ENCODE measurements around the gene CEMIP2.
"Not testable (repeated sequence)": the region's sequence is repeated elsewhere in the genome, so short reads cannot be mapped to it uniquely, and the experiment has no call there.

The CEMIP2 gene

DNA sequence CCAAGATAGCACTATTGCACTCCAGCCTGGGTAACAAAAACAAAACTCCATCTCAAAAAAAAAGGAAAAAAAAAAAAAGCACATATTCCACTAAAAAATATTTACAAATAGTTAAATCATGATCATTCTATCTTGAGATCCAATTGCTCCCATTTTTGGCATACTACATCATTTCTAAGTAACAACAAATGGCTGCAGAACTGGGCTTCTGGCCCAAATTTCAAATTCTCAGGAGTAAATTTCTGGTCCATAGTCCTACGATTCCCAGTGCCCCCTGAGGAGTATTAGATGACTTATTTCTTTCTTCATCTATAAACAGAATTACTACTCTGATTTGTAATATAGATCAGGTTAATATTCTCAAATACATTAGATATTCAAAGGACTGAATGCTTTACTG, 62.1 kb downstream of the CEMIP2 start:
- DNase-seq (ENCODE audit: low spot score): no peak

DNA sequence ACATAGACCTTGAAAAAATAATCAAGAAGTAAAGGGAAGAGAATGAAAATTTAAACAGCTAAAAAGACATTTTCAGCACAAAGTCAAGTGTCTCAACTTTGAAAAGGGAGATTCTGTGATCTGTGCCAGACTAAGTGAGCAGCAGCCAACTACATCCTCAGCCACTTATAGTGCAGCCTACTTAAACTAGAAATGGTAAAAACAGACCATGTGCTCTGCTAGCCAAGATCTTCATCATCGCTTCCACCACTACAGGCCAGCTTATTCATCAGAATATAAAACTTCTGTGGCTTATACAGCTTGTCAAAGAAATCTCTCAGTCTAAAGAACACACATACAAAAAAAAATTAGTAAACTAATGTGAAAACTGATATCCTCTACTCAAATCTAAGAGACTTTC, 63.5 kb downstream of the CEMIP2 start:
- DNase-seq (ENCODE audit: low spot score): no peak

DNA sequence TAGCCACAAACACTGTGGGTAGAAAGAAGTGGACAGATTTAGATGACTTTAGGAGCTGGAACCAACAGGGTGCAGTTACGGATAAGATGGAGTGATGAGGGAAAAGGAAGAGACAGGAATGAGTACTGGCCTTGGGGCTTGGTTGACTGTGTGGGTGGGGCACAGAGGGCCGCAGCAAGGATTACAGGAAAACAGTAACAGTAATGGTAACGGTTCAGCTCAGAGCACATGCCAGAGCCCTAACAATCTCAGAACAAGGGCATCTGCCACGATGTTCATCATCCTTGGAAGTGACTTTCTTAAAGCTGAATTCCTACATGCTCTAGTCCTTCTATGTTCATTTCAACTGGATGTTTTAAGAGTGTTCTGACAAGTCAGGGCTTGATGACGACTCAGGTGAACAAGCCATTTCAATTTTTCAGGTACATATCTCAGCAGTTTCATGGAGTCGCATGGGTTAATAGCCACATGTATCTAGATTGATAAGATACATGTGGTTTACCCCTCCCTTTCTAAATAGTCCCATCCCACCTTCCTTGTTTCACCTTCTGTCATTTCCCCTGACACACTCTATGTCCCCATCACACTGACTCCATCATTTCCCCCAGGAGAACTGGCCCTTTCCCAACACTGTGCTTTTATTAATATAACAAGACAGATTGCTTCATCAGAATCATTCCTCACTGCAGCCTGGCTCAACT, 65.0 kb downstream of the CEMIP2 start:
- DNase-seq (ENCODE audit: low spot score): no peak

DNA sequence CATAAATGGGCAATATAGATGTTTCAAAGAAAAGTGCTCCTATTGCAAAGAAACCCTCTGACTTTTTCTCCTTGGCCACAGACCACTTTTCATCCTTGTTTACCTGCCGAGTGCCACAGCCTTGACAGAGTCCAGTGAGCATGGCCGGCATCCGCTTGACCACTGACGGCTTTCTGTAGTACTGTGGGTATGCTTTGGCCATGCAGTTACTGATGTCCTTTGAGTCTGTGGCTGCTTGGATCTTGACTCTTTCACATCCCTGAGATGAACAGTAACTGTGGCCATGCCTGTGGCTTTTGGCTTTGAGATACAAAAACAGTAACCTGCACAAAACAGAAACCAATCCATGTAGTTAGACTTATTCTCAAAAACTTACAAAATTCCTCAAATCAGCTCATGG, 70.4 kb downstream of the CEMIP2 start:
- DNase-seq (ENCODE audit: low spot score): no peak

DNA sequence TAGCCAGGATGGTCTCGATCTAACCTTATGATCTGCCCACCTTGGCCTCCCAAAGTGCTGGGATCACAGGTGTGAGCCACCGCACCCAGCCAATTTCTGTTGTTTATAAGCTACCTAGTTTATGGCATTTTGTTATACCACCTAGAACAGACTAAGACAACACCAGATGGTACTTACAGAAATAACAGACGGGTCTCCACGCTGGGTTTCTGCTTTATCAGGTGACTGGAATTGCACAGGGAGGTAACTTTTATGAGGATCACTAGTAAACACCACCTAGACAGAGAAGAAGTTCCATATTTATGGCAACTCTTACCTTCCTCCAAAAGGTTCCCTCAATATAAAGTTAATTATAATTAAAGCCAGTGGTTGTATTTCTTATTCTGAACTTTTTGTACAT, 74.0 kb downstream of the CEMIP2 start:
- DNase-seq (ENCODE audit: low spot score): no peak

DNA sequence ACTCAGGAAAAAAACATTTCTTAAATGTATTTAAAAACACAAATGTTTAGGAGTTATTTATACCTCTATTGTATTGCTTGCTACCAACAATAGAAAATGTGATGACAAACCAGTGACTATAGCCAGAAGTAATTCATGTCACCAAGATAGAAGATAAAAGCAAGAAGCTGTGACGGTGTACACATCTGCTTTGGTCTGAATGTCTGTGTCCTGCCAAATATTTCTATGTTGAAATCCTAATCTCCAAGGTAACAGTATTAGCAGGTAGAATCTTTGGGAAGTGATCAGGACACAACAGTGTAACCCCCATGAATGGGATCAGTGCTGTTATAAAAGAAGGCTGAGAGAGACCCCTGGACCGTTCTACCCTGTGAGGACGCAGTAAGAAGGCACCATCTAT, 74.7 kb downstream of the CEMIP2 start:
- DNase-seq (ENCODE audit: low spot score): no peak

DNA sequence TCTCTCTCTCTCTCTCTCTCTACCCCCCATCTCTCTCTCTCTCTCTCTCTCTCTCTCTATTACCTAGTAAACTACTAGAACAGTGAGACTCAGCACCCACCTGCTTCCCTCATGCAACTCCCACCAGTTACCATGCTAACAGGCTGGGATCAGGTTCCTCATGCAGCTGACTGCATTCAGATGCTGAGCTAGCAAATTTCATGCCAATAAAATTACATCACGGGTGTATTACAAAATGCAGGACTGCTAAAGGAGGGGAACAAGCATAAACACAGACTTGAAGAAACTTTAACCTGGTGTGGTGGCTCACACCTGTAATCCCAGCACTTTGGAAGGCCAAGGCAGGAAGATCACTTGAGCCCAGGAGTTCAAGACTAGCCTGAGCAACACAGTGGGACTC, 76.0 kb downstream of the CEMIP2 start:
- no peak for DNase-seq (ENCODE audit: low spot score)

GRCh38 chr9:71691576-71691975, 76.7 kb downstream of the CEMIP2 start:
- DNase-seq (ENCODE audit: low spot score): not testable (repeated sequence)

DNA sequence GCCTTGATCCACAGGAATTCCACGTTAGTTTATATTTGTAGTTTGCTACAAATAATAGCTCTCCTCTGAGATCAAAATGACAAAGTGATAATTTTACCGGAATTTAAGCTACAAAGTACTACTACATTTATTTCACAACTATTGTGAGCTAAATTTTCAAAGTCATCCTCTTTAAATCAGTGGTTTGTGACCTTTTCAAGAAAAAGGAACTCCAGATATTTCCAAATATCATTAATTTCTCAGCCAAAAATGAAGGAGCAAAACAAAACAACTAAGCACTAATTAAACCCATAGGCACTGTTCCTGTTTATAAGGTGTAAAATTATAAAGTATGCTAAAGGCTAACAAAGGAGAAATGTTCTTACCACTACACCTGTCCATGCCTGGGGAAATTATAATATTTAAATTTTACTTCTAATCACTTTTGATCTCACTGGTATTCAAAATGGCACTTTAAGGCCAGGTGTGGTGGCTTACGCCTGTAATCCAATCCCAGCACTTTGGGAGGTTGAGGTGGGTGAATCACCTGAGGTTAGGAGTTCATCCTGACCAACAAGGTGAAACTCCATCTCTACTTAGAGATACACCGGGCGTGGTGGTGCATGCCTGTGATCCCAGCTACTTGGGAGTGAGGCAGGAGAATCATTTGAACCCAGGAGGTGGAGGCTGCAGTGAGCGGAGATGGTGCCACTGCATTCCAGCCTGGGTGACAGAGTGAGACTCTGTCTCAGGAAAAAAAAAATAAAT, 77.5 kb downstream of the CEMIP2 start:
- DNase-seq (ENCODE audit: low spot score): no peak

GRCh38 chr9:71690063-71690688, 78.1 kb downstream of the CEMIP2 start:
- DNase-seq (ENCODE audit: low spot score): no peak

GRCh38 chr9:71687676-71688075, 80.6 kb downstream of the CEMIP2 start:
- DNase-seq (ENCODE audit: low spot score): no peak

DNA sequence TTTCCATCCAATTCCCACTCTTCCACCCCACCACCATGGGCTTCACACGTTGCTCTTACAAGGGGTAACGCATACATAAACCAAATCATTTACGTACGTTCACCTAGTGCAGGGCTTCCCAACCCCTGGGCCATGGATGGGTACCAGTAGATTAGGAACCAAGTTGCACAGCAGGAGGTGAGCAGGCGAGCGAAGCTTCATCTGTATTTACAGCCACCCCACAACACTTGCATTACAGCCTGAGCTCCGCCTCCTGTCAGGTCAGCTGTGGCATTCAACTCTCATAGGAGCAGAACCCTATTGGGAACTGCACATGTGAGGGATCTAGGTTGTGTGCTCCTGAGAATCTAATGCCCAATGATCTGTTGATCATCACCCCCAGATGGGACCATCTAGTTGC, 82.3 kb downstream of the CEMIP2 start:
- no peak for DNase-seq (ENCODE audit: low spot score)

DNA sequence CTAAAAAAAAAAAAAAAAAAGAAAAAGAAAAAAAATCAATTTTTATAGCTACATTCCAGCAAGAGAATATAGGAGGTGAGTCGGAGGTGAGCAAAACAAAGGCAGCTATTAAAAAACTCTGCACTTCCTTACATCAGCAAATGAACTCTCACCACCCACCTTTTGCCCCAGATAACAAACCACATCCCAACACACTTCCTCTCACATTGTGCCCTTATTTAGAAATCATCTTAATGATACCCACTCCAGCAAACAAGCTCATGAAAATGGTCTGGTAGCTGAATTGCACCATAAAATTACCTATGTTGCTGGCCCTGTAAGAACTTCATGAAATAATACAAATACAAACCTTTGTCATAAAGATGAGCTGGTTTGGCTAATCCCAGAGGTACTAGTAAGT, 82.9 kb downstream of the CEMIP2 start:
- DNase-seq (ENCODE audit: low spot score): no peak

DNA sequence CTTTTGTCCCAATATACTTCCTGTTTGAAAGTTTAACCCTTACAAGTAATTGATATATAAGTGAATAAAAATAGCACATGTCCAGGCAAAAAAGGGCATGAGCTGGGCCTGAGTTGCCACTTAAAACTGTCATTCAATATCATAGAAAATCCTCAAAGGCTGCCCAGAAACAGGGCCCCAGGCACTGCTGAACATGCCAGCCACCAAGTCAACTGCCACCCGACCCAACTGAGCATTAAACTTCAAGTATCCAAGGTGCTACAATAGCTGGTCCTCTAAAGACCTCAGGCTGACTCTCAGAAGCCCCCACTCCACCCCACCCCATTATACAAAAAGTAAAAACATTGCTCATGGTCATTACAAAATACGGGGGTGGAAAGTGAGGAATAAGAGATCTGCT, 83.7 kb downstream of the CEMIP2 start:
- DNase-seq (ENCODE audit: low spot score): no peak

DNA sequence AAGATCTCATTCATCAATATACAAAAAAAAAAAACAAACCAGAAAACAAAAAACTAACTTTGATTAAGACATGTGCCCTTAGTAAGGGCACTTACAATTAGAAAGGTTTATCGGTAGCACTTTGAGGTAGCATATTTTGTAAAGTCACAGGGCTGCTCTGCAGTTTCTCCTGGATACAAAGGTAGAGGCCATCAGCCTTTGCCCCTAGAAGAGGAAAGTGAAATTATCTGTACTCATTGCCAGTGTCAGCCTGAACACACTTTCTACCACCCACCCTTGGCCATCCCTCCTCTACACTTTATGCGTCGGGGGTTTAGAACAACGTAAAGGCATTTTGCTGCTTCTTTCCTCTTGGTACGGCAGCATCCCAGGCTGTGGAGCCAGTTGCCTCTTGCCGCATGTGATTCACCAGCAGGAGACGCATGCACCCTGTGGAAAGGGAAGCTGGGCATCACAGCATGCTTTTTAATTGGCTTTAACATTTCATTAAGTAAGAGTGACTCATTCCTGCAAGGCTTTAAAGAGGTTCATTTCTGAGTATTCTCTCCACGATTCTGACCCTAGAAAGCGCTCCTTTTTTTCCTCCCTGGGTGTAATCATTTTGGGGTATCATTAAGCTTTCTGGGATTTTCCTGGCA, 84.6 kb downstream of the CEMIP2 start:
- peak; percentile 13 for DNase-seq (ENCODE audit: low spot score)

DNA sequence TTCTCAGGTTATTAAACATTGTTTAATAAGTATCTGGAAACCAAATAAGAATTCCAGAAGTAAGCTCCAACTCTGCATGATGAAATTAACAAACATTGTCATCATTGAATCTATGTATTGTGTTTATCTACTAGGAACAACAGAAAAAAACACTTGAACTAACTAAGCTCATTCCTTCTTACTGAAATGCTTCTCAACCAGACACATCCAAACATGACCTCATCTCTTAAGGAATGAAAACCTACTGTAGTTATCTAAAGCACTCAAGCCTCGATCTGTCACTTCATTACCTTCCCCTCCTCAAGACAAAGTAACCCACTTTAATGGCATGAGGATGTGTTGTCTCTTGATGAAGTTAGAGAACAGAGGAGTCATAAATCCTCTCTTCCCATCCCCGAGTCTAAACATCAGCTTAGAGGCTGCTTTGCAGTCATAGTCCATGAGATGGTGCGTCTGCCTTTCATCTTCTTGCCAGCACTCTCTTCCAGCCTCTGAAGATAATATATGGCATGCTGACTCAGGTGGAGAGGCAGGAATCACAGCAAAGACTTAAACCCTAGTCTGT, 86.5 kb downstream of the CEMIP2 start:
- DNase-seq (ENCODE audit: low spot score): no peak

DNA sequence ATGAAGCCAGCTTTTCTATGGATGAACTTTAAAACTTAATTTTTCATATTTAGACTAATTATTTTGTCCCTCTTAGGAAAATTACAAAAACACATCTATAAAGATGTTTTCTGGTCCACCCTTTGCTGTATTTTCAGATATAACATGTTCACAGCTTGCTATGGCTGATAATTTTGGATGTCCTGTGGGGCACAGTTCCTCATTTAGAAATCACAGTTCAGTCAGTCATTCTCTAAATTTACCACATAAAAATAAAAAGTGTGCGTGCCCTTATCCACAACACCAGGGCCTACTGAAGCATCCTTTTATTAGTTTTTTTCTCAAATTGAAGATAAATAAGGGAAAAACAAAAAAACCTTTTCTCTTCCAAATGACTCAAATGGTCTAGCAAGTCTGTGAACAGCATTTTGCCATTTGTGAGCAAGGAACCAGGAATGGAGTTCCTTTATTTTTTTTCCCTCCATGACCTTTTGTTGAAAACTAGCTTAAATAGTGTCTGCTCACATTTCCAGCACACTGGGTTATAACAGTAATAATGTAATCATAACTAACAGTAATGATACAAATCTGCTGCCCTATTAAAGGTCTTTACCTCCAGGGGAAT, 87.1 kb downstream of the CEMIP2 start:
- DNase-seq (ENCODE audit: low spot score): no peak

DNA sequence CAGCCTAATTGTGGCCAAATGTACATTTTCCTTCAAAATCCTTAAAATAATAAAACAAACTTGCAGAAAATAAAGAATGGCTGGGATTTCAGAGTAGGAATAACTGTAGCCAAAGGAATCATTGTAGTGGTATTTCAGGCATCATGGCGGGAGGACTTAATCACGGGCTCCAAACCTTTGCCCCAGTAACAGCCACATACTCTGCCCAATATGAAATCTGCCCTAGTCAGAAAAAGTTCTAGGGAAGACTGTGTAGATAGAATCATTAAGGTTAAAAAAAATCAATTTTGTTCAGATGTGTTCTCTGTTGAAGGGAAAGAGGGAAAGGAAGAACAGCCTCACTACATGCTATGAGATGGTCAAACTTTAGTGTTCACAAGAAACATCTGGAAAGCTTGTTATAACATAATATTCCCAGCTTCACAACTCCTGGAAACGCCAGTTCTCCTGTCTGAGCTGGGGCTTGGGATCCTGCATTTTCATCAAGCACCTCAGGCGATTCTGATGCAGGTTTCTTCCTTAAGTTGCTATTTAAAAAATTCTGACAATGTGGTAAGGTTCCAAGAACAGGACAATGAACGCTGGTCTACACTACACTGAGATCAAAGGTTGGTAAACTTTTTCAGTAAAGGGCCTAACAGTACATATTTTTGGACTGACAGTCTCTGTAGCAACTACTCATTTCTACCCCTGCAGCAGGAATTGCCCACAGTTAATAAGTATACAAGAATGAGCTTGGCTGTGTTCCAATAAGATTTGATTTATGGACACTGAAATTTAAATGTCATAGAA, 87.9 kb downstream of the CEMIP2 start:
- no peak for DNase-seq (ENCODE audit: low spot score)

GRCh38 chr9:71678999-71679398, 89.3 kb downstream of the CEMIP2 start:
- no peak for DNase-seq (ENCODE audit: low spot score)

DNA sequence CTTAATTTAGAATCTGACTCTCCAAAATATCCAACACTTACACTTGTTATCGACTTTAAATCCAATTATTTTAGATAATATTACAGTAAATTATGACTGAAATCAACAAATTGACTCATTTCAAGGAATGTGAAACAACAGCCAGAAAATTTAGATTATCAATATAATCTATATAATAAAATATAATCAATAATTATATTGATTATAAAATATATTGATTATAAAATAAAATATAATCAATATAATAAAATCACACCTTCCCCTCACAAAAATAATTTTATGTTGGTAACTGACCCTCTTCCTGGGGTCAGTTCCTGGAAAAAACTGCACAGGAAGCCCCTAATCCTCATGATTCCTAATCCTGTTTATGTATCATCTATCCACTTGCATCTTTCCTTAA, 91.1 kb downstream of the CEMIP2 start:
- no peak for DNase-seq (ENCODE audit: low spot score)

DNA sequence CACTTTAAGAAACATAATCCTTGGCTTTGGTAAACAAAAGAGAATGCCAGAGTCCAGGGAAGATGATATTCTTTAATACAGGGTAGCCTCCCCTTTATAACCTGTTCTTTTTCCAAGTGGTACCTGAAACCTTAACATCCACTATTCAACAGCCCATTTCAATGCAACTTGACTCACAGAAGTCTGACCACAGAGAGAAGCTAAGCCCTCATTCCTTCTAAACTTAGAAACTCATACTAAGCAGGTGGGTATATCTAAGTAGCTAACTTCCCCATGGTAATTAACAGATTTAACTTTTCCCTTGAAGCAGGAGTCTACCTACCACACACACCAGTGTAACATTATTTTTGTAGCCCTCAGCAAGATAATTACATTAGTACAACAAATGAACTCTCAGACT, 91.9 kb downstream of the CEMIP2 start:
- no peak for DNase-seq (ENCODE audit: low spot score)

DNA sequence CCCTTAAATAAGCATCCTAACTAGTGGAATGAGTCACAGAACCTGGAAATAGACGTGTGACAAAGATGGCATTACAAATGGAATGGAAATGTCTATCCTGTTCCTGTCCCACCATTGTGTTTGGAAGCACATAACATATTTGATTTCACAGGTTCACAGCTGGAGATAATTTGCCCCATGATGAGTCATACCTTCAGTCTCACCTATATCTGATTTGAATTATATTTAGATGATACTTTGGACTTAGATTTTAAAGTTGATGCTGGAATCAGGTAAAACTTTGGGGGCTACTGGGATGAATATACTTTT, 92.5 kb downstream of the CEMIP2 start:
- no peak for DNase-seq (ENCODE audit: low spot score)
